Measurements from ENCODE around the gene RAB7B. TPM values are rescaled to one million over a fixed set of nuclear protein-coding genes. Genes with fewer than 3 reads are reported as not detected.

RAB7B gene
- total RNA-seq, 6 experiments from 2014 or later = 2.6 to 6.6 (median 5.3) TPM

DNA sequence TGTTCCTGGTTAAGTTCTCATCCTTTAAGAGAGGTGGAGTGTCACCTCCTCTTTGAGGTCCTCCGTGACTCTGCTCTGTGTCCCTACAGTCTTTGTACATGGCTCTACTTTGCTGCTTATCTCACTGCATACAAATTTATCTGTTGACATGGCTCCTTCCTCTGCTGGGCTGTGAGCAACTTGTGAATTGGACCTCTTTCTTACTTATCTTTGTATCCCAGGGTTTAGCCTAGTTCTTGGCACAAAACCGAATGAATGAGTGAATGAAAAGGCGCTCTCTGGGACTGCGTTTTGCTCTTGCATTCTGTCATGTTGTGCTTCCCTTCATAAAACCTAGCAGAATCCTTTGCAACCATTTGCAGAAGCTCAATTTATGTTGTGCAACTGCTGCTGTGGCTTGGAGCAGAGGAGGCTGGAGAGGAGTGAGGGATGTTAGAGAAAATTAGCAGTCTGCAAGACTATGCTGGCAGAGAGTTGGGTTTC, 72.4 kb downstream of the RAB7B start:
- no peak overlapping the region for H3K4me3 Mint-ChIP-seq
- H3K27ac Mint-ChIP-seq = no peak overlapping the region
- H3K9me3 Mint-ChIP-seq = no peaks in the 10 kb centered on the region
- H3K27me3 Mint-ChIP-seq (ENCODE audit: insufficient read depth) = peaks cover 17% of the 10 kb centered on the region
- DNase-seq = no peak
- peaks cover 32% of the 10 kb centered on the region for H3K4me1 Mint-ChIP-seq (ENCODE audit: low read depth)
- no peaks in the 10 kb centered on the region for H3K36me3 Mint-ChIP-seq (ENCODE audit: low read depth)
- TF ChIP-seq, protein P1, sequence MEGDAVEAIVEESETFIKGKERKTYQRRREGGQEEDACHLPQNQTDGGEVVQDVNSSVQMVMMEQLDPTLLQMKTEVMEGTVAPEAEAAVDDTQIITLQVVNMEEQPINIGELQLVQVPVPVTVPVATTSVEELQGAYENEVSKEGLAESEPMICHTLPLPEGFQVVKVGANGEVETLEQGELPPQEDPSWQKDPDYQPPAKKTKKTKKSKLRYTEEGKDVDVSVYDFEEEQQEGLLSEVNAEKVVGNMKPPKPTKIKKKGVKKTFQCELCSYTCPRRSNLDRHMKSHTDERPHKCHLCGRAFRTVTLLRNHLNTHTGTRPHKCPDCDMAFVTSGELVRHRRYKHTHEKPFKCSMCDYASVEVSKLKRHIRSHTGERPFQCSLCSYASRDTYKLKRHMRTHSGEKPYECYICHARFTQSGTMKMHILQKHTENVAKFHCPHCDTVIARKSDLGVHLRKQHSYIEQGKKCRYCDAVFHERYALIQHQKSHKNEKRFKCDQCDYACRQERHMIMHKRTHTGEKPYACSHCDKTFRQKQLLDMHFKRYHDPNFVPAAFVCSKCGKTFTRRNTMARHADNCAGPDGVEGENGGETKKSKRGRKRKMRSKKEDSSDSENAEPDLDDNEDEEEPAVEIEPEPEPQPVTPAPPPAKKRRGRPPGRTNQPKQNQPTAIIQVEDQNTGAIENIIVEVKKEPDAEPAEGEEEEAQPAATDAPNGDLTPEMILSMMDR (IDR thresholded peaks at IDR 0.05) = no peak

DNA sequence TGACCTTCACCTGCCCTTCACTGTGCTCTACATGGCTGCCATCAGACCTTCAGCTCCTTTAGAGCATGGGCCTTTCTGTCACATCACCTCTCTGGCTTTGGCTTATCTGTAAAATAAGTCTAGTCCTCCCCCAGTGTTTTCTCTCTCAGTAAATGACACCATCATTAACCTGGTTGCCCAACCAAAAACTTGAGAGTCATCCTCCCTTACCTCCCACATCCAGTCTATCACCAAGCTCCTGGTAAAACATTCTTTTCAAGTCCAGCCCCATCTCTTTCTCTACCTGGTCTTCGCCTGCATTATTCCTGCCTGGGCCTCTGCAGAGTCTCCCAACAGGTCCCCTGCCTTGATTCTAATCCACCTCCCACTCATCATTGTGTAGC, 73.0 kb downstream of the RAB7B start:
- Mint-ChIP-seq H3K4me3 (no peak overlapping the region), H3K36me3 (ENCODE audit: low read depth) (no peaks in the 10 kb centered on the region), H3K9me3 (no peaks in the 10 kb centered on the region)

DNA sequence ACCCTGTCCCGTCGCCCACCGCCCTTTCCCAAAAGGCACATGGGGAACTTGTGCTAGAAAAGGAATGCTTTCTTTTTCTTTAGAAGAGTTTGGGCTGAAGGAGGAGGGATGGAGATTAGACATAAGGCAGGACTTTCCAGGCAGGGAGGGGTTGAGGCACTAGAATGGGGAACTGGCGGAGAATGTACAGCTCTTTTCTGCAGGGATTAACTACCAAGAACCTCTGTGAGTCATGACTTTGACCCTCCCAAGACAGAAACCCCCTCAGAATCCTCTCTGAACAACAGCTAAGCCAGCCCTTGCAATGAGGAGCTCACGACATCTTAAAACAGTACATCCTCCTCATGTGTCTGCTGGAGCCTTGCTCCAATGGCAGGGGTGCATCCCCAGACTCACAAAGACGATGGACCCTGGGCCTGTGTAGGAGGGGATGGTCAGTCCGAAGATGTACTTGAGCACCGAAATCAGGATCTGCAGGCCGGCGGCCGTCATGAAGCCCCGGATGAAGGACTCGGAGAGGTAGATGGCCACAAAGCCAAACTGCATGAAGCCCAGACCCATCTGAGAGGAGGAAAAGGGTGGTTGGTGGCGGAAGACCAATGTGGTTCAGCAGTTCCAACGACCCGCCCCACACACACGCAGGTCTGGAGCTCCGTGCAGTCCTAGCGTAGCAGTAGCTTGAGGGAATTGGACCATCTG, 73.5 kb downstream of the RAB7B start:
- TF ChIP-seq, protein P1 (IDR thresholded peaks at IDR 0.05) = no peak
- Mint-ChIP-seq H3K36me3 (ENCODE audit: low read depth) (no peaks in the 10 kb centered on the region), H3K9me3 (no peaks in the 10 kb centered on the region), H3K27me3 (ENCODE audit: insufficient read depth) (peaks cover 22% of the 10 kb centered on the region), H3K4me3 (no peak overlapping the region), H3K27ac (no peak overlapping the region), H3K4me1 (ENCODE audit: low read depth) (peaks cover 38% of the 10 kb centered on the region)
- DNase-seq = no peak

More for the DNA sequence above, 73.0 kb downstream of the RAB7B start:
- Mint-ChIP-seq H3K27me3 (ENCODE audit: insufficient read depth) (peaks cover 17% of the 10 kb centered on the region), H3K4me1 (ENCODE audit: low read depth) (peaks cover 38% of the 10 kb centered on the region), H3K27ac (no peak overlapping the region)
- TF ChIP-seq, protein P1 (IDR thresholded peaks at IDR 0.05) = no peak
- no peak for DNase-seq

DNA sequence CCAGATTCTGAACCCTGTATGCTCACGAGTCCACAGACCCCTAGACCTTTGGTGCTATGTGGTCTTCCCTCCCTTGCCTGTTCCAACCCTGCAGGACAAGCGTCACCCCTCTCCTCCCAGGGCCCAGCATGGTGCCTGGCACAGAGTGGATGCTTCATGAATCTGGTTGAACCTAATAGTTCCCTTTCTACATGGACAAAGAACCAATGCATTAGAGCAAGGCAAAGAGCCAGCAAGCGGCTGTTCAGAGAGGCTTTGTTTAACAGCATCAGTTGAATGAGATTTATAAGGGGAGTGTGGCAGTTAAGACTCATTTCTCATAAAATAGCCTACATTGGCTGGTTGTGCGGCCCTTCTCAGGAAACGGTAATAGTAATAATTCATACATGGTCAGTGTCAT, 74.9 kb downstream of the RAB7B start:
- Mint-ChIP-seq H3K27ac (no peak overlapping the region), H3K27me3 (ENCODE audit: insufficient read depth) (peaks cover 23% of the 10 kb centered on the region), H3K4me1 (ENCODE audit: low read depth) (peaks cover 25% of the 10 kb centered on the region), H3K36me3 (ENCODE audit: low read depth) (no peaks in the 10 kb centered on the region), H3K4me3 (no peak overlapping the region), H3K9me3 (no peaks in the 10 kb centered on the region)
- no peak for DNase-seq
- TF ChIP-seq, protein P1 (IDR thresholded peaks at IDR 0.05) = no peak

DNA sequence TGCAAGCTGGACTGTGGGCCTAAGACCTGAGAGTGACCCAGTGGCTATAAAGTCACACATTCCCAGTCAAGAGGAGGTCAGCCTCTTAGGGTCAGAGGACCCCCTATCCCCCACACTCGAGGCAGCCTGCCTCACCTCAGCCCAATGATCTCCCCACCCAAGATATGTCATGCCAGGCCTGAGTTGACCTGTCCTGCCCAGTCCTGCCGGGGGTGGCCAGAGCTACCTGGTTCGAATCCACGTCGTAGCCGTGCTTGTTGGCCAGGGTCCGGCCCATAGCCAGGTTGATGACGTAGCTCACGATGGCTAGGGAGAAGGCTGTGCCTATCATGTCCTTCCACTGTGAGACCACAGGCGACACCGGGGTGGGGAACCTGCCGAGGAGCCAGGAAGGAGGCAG, 75.5 kb downstream of the RAB7B start:
- TF ChIP-seq, protein P1 (IDR thresholded peaks at IDR 0.05) = no peak
- Mint-ChIP-seq H3K9me3 (no peaks in the 10 kb centered on the region), H3K27ac (no peak overlapping the region), H3K27me3 (ENCODE audit: insufficient read depth) (peaks cover 23% of the 10 kb centered on the region), H3K4me1 (ENCODE audit: low read depth) (peaks cover 19% of the 10 kb centered on the region), H3K36me3 (ENCODE audit: low read depth) (no peaks in the 10 kb centered on the region), H3K4me3 (no peak overlapping the region)
- no peak for DNase-seq
